GM19438 (cell line): ENCODE results near the gene MAT2B.
"Not testable (repeated sequence)": the region's sequence is repeated elsewhere in the genome, so short reads cannot be mapped to it uniquely, and the experiment has no call there.

ENCODE experiments used
- ATAC-seq: cut with Tn5 transposase; IDR thresholded peaks from one replicate; pipeline ENCODE4 v1.9.1; 2021; ENCODE audit warnings: low read depth; ENCODE audit not compliant: unreplicated experiment

The MAT2B gene

GRCh38 chr5:163503106-163504078 is 2.0 kb upstream of the MAT2B start:
- ATAC-seq = peak; percentile 12

- no peak for ATAC-seq
These were observed 1.1 kb upstream of the MAT2B start for GRCh38 chr5:163504079-163504931.

- peak; percentile 4 for ATAC-seq
These were observed 411 bp upstream of the MAT2B start for GRCh38 chr5:163505049-163505367.

DNA sequence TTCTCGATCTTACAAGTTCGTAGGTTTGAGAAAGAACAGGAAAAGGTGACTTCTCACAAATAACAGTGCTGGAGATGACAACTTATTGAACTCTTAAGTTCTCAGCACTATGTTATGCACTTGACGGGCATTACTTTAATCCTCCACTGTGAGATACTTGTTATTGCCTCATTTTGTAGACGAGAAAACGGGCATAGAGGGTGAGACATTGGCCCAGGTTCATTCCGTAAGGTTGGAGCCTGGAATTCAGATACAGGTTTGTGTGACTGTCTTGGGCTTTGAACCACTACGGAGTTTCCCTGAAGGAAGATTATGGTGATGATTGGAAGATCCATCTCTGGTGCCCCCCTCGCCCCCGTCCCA is 657 bp downstream of the MAT2B start:
- peak; percentile 5 for ATAC-seq

DNA sequence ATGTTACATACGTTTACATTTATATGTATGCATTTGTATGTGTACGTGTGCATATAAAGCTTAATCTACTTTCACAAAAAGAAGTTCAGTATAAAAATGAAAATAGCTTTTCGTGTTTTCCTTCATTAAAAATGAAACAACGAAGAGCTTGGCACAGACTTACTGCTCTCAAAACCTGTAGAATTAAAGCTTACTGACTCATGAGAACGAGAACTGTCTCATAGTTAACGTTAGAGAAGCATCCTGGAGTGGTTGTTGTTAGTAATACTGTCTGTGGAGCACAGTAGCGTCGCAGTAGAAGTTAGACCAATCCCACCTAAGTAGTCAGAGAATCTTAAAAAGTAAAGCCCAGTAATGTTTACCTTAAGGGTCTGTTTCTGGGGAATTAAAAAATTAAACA is 1.3 kb downstream of the MAT2B start:
- no peak for ATAC-seq

DNA sequence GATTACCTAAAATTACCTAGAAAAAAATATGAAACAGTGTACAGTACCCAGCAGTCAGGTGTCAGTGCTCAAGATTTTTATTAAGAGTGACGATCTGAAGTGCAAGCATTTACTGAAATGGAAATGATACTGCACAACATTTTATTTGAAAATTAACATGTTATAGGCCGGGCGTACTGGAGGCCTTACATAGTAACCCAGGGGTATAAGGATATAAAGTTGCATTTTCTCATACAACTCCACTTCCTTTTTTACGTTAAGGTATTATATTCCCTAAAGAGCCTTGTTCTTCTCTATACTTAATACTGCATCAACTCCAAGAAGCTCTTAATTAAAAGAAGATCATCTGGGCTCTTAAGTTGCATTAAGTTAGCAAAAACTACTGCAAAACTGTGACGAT is 3.3 kb downstream of the MAT2B start:
- ATAC-seq = no peak

GRCh38 chr5:163509291-163509951 is 4.0 kb downstream of the MAT2B start:
- no peak for ATAC-seq

- no peak for ATAC-seq
These were observed 7.1 kb downstream of the MAT2B start for GRCh38 chr5:163512526-163512925.

- ATAC-seq = no peak
These were observed 19.7 kb downstream of the MAT2B start for GRCh38 chr5:163525096-163525495.

GRCh38 chr5:163529698-163530097 is 24.3 kb downstream of the MAT2B start:
- no peak for ATAC-seq

- ATAC-seq = no peak
These were observed 25.9 kb downstream of the MAT2B start for GRCh38 chr5:163531272-163531671.

DNA sequence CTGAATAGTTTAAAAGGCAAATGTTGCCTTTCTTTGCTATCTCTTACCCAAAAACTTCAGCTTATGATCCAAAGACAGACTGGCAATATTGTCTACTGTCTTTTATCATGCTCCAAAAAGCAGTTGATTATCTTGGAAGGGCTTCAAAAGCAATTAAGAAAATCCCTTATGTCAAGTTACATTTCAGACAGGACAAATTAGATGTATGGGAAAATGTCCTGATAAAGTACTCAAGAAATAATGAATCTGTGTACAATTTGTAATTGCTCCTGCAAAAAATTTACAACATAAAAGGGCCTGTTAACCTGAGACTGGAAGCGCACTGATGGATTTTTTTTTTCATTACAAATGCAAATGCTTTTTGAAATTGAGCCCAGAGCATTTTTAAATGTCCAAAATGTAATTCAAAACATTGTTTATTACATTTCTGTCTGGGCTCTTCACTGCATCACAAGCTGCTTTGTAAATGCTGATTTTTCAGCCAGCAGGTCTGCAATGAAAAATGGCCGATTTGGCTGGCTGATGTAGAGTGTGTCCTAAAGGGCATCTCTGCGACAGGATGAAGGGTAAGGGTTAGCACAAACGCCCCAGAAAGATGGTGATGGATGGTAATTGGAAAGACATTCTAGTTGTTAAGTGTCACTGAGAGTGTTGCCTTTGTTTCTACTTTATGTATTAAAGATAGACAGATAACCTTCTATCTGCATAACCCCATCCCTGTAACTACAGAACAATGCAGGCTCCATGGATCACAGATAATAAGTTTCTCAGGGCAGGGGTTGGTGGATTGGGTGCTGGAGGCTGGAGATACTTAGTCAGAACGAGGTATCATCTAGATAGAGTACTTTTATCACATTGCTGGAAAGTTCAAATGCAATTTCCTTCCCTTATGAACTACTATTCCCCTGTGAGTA is 27.0 kb downstream of the MAT2B start:
- ATAC-seq = no peak

DNA sequence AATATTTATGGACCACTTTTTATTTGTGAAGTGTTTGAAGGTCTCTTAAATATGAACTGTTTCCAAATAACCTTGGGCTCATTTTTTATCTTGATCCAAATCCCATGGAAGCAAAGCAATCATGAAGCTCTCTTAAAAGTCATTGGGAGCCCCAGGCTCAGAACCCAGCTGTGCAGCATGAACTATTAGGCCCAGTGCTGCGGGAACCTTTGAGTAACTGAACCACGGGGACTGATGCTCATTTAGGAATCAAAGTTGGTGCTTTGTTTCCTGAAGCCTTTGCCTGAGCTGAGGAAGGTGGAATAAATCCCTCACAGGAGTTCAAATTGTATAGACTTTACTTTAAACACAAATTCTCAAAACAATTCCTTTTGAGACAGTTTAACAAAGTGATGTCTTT is 27.8 kb downstream of the MAT2B start:
- ATAC-seq = no peak

- ATAC-seq = no peak
These were observed 29.2 kb downstream of the MAT2B start for GRCh38 chr5:163534492-163535094.

DNA sequence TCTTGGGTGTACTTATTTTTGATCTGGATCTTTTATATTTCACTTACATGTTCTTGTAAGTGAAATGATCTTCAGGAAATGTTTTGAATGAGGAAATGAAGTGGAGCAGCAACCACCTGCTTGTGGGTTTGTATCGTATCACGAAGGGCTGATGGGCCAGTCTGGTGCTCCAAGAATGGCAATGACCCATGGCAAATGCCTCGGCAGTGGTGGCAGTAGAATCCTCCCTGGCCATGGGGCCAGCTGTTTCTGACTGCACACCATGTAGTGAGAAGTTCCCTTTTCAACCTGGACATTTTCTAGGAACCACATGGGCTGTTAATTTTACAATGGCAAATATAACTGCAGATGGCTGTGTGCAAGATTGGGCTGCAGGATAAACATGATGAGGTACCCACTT is 29.9 kb downstream of the MAT2B start:
- no peak for ATAC-seq

DNA sequence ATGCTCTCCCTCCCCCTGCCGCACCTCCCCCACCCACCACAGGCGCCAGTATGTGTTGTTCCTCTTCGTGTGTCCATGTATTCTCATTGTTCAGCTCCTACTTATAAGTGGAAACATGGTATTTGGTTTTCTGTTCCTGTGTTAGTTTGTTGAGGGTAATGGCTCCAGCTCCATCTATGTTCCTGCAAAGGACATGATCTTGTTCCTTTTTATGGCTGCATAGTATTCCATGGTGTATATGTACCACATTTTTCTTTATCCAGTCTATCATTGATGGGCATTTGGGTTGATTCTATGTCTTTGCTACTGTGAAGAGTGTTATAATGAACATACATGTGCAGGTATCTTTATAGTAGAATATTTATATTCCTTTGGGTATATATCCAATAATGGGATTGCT is 31.0 kb downstream of the MAT2B start:
- not testable (repeated sequence) for ATAC-seq

DNA sequence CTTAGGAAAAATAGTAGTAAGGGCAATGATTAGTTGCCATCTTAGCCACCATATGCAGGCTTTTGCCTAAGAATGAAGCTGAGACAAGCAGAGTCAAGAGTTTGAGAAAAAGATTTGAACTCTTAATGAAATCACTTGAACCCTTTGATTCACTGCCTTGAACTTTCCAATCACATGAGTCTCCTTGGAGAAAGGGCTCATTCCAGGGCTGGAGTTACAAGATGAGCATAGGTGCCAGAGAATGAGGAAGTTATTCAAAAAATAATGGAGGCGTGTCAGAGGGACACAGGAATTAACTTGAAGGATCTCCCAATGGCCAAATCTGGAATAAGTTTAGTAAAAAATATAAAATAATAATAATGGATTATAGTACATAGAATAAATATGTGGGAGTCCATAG is 35.3 kb downstream of the MAT2B start:
- ATAC-seq = no peak

- no peak for ATAC-seq
These were observed 37.4 kb downstream of the MAT2B start for GRCh38 chr5:163542771-163543170.

DNA sequence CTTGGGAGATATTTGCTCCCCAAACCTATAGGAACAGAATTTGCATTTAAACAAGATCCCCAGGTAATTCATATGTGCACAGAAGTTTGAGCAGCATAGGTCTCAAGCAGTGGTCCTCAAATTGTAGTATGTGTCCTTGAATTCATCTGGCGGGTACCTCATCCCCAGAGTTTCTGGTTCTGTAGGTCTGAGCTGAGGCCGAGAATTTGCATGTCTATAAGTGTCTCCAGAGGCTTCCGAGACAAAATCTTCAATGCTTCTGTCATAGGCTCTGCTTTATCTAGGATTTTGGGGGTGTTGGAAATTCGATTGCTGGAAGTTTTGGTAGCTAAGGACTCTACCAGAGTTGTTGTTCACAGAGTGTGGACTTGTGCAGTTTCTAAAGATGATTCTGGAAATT is 38.6 kb downstream of the MAT2B start:
- no peak for ATAC-seq

GRCh38 chr5:163544836-163545235 is 39.4 kb downstream of the MAT2B start:
- ATAC-seq = no peak
